GM21381 (cell line): ENCODE data around the gene MYB.

Experiments
- ATAC-seq: cut with Tn5 transposase; IDR thresholded peaks from one replicate; pipeline ENCODE4 v1.9.1; 2021; ENCODE audit warnings: mild to moderate bottlenecking, moderate library complexity; ENCODE audit not compliant: unreplicated experiment

MYB gene

DNA sequence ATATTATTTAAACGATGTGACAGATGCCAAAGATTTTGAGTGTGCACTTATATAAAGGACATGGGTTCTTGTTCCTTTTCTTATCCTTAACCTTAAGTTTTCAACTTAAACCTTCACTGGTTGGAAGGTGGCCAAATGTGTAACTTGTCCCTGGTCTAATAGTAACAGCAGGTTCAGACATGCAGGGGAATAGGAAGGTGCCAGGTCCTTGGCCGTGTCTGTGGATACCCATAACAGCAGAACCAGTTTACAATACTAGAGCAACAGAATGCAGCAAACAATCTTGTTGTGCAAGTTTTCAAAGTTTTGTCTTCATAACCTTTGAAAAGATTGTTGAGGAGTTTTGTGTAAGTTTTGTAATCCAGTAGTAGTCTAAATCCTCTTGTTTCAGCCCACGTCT, 4.4 kb downstream of the MYB start:
- no peak for ATAC-seq

DNA sequence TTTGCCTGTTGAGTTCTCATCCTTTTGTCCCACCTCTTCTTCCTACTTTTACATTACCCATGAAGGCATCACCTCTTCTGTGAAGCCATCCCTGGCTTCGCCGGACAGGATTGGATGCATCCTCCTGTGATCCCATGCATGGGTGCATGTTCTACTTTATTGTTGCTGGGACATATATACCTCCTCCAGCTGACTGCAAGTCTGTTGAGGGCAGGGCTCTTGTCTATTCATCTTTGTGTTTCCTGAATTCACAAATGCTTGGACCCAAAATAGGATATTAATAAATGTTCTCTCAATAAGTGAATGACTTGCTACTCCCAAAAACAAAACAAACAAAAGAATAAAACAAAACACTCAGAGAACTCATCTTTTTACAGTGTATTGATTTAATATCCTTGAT, 5.1 kb downstream of the MYB start:
- no peak for ATAC-seq

DNA sequence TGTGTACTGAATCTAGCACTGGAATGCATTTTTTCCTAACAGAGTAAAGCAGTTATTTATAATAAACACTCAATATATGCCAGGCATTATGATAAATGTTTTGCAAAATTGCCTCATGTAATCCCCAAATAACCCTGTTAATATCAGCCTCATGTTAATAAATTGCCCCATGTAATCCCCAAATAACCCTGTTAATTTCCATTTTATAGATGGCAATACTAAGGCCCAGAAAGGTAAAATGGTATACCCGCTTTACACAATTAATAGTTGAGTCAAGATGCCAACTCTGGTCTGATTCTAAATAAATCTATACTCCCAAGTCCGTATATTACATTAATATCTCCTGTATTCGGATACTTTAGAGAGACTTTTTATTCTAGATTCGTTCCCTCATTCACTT, 6.3 kb downstream of the MYB start:
- ATAC-seq: no peak

- ATAC-seq: no peak
Observed at GRCh38 chr6:135188718-135189117, 7.6 kb downstream of the MYB start.

GRCh38 chr6:135189344-135189743, 8.2 kb downstream of the MYB start:
- no peak for ATAC-seq

GRCh38 chr6:135191508-135192255, 10.6 kb downstream of the MYB start:
- no peak for ATAC-seq

GRCh38 chr6:135192256-135193174, 11.4 kb downstream of the MYB start:
- ATAC-seq: no peak

DNA sequence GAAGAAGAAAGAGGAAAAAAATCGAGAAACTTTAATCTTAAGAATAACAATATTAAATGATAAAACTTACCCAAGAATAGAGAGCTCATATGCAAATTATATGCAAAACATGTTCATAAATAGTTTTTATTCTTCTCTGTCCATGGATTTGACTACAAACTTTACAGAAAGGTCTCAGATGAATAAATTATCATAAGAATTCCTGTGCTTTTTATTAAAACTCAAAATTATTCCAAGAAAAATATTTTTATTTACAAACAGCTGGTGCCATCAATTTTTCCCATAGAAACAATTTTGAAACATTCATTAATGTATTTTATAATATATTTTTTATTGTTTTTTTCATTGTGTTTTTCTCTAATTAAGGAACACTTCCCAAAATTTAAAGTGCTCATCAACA, 12.1 kb downstream of the MYB start:
- no peak for ATAC-seq

- no peak for ATAC-seq
Observed at GRCh38 chr6:135195041-135195440, 13.9 kb downstream of the MYB start.

- no peak for ATAC-seq
Observed at GRCh38 chr6:135195522-135195921, 14.4 kb downstream of the MYB start.

GRCh38 chr6:135196739-135197510, 15.8 kb downstream of the MYB start:
- ATAC-seq: no peak

GRCh38 chr6:135202836-135203235, 21.7 kb downstream of the MYB start:
- no peak for ATAC-seq

- ATAC-seq: no peak
Observed at GRCh38 chr6:135204951-135205350, 23.8 kb downstream of the MYB start.

GRCh38 chr6:135209803-135210202, 28.7 kb downstream of the MYB start:
- ATAC-seq: no peak

DNA sequence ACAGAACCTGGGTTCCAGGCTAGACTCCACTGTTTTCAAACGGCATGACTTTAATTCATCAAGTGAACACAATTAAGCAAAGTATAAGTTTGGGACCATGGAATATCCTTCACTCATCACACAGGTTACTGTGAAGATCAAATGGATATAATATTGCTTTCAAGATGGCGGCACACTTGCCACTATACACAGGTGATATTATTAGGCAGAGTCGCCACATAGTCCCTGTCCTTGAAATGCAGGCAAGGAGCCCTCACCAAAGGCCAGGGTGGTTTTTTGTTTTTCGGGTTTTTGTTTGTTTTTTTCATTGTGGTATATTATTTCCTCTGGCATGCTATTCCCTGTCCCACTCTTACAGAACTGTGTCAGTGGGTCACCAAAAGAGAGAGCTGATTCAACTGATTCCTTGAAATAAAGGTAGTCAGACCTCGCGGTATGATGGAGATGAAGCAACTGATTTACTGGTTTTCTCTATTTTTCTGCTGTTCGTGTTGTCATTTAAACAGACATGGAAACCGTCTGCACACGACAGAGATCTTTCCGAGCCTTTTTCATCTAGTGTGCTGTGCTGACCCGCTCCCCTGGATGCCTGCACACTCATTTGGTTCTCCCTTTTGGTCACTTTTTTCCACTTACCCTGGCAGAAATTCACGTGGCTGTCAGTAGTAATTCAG, 29.7 kb downstream of the MYB start:
- ATAC-seq: no peak

- no peak for ATAC-seq
Observed at GRCh38 chr6:135211306-135211702, 30.2 kb downstream of the MYB start.

DNA sequence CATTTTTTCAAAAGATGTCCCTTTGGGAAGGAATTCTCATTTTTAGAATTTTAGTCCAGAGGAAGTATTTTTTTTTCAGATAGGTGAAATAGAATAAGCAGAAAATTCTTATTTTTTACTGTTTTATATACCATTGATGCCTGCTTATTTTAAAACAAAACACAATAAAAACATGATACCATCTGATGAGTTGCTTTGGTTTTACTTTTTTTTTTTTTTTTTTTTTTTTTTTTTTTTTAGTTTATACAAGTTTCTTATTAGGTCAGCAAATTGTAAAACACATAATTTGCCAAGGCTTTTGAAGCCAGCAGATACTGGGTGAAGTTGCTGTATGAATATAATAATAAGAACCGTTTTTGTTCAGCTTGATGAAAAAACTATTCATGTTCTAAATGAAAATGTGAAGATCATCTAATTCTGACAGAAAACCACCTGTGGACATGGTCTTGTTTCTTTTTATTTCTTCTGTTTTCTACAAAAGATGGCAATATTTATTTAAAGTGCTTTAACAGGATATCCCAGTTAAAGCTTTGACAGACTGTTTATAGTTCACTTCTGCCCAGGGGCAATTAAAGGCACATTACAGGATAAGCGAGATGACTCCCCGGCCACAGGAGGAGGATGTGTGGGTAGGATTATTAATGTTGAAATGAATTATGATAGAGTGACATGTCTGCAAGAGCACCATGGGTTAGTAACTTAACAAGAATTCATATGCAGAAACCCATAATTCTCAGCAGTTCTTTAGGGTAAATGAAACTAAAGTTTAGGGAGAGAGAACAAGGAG, 31.1 kb downstream of the MYB start:
- ATAC-seq: no peak

GRCh38 chr6:135212935-135213334, 31.8 kb downstream of the MYB start:
- no peak for ATAC-seq

GRCh38 chr6:135213616-135214015, 32.5 kb downstream of the MYB start:
- ATAC-seq: no peak

GRCh38 chr6:135215160-135215559, 34.1 kb downstream of the MYB start:
- ATAC-seq: no peak
